Colonic mucosa (tissue), 4 donors: Measurements from ENCODE around the gene RAB1B. TPM values are rescaled to one million over a fixed set of nuclear protein-coding genes. Genes with fewer than 3 reads are reported as not detected.

Experiments used
- DNase-seq: peaks from one replicate; pipeline ENCODE4 v3.0.0-alpha.2; 2020
- H3K27ac ChIP-seq: fragments of 200-600 bp; one replicate; pipeline ENCODE4 v1.8.0; 2021
- H3K27me3 ChIP-seq: fragments of 200-600 bp; one replicate; pipeline ENCODE4 v1.8.0; 2021
- H3K36me3 ChIP-seq: fragments of 200-600 bp; one replicate; pipeline ENCODE4 v1.8.0; 2021
- H3K4me1 ChIP-seq: fragments of 200-600 bp; one replicate; pipeline ENCODE4 v1.8.0; 2021; ENCODE audit warnings: mild to moderate bottlenecking
- H3K4me3 ChIP-seq: fragments of 200-600 bp; one replicate; pipeline ENCODE4 v1.8.0; 2021
- H3K9ac ChIP-seq, 2 donors: one replicate each; pipeline ENCODE4 v1.7.0; 2013; ENCODE audit warnings: control low read depth in 2 of 2, low read depth in 2 of 2, low read length in 2 of 2
- H3K9me3 ChIP-seq: fragments of 200-600 bp; one replicate; pipeline ENCODE4 v1.8.0; 2021
- intact Hi-C: fragments of 100-400 bp; cut with DNase I; formaldehyde crosslinking; loops from one replicate; pipeline ENCODE4 v1.14.1; 2022
- total RNA-seq, 2 donors: library from RNA; stranded (reverse); fragmentation: NEBNext Ultra II Directional in 1 of 2; extraction: Animal tissue kit (Norgen Biotek cat#: 25700) in 1 of 2; gene quantifications; one replicate each; pipeline ENCODE4 v1.2.1, GENCODE V29; 2021
- TF ChIP-seq, protein P1 (sequence below): fragments of 200-600 bp; IDR thresholded peaks from one replicate; pipeline ENCODE4 v1.8.0; 2022; ENCODE audit warnings: antibody characterized with exemption, mild to moderate bottlenecking
- donor health status: healthy.
- donor health status: DM: no; HTN: no; CAD: no.
- donor health status: DM: no; HTN: no; CAD: no.

Gene RAB1B
- total RNA-seq, 2 donors from 2014 or later = 212 to 243 TPM

- Histone ChIP-seq H3K27ac (no peak overlapping the region), H3K36me3 (peaks cover 1% of the 10 kb centered on the region), H3K27me3 (no peaks in the 10 kb centered on the region), H3K4me1 (no peaks in the 10 kb centered on the region), H3K9ac (no peak overlapping the region), H3K4me3 (no peak overlapping the region), H3K9me3 (no peaks in the 10 kb centered on the region)
- TF ChIP-seq, protein P1, sequence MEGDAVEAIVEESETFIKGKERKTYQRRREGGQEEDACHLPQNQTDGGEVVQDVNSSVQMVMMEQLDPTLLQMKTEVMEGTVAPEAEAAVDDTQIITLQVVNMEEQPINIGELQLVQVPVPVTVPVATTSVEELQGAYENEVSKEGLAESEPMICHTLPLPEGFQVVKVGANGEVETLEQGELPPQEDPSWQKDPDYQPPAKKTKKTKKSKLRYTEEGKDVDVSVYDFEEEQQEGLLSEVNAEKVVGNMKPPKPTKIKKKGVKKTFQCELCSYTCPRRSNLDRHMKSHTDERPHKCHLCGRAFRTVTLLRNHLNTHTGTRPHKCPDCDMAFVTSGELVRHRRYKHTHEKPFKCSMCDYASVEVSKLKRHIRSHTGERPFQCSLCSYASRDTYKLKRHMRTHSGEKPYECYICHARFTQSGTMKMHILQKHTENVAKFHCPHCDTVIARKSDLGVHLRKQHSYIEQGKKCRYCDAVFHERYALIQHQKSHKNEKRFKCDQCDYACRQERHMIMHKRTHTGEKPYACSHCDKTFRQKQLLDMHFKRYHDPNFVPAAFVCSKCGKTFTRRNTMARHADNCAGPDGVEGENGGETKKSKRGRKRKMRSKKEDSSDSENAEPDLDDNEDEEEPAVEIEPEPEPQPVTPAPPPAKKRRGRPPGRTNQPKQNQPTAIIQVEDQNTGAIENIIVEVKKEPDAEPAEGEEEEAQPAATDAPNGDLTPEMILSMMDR = no peak
- intact Hi-C loops = no loop called here
- DNase-seq = no peak
Measured at GRCh38 chr11:66279092-66279734, 10.8 kb downstream of the RAB1B start.

- no peak for DNase-seq
- Histone ChIP-seq H3K27me3 (no peaks in the 10 kb centered on the region), H3K4me3 (no peak overlapping the region), H3K9ac (no peak overlapping the region), H3K27ac (no peak overlapping the region), H3K36me3 (no peaks in the 10 kb centered on the region), H3K9me3 (no peaks in the 10 kb centered on the region), H3K4me1 (no peaks in the 10 kb centered on the region)
- TF ChIP-seq, protein P1 = no peak
- intact Hi-C loops = no loop called here
Measured at GRCh38 chr11:66280428-66280827, 12.0 kb downstream of the RAB1B start.

GRCh38 chr11:66281001-66281400 is 12.6 kb downstream of the RAB1B start:
- H3K4me3 ChIP-seq = no peak overlapping the region
- no peak for DNase-seq
- H3K27ac ChIP-seq = no peak overlapping the region
- H3K9ac ChIP-seq = no peak overlapping the region
- H3K9me3 ChIP-seq = no peaks in the 10 kb centered on the region
- no peaks in the 10 kb centered on the region for H3K4me1 ChIP-seq
- TF ChIP-seq, protein P1 = no peak
- H3K36me3 ChIP-seq = no peaks in the 10 kb centered on the region
- H3K27me3 ChIP-seq = no peaks in the 10 kb centered on the region
- intact Hi-C loops = no loop called here

DNA sequence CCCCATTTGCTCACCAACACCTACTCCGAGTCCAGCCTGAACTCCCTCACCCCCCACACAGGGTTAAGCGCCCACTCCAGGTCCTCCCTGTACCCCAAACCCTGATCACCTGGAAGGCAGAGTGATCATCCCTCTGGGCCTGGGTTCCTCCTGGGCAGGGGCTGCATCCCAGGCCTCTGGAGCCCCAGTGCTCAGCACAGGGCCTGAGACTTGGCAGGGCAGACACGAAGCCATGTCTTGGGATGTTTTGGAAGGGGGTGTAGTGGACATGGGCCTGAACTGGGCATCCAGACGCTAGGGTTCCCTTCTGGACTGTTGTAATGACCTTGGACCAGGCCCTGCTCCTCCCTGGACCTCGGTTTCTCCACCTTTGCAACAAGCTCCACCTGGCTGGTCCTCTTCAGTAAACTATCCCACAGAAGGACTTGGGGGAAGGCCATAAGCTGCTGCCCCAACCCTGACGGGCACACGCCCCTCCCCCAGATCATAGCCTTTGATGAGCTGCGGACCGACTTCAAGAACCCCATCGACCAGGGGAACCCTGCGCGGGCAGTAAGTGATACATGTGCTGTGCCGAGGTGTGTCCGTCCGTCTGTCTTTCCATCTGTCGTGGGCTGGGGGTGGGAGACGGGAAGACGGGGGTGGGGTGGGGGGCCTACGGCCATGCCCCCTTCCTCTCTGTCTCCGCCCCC is 13.5 kb downstream of the RAB1B start:
- intact Hi-C loops = loop anchor here (2.0 kb wide), 1 partner anchor 59 kb away; no protein-coding TSS in a partner anchor
- no peak for DNase-seq
- Histone ChIP-seq H3K4me1 (no peaks in the 10 kb centered on the region), H3K27ac (no peak overlapping the region), H3K9me3 (no peaks in the 10 kb centered on the region), H3K4me3 (no peak overlapping the region), H3K36me3 (no peaks in the 10 kb centered on the region), H3K27me3 (no peaks in the 10 kb centered on the region), H3K9ac (no peak overlapping the region)
- TF ChIP-seq, protein P1 = no peak

DNA sequence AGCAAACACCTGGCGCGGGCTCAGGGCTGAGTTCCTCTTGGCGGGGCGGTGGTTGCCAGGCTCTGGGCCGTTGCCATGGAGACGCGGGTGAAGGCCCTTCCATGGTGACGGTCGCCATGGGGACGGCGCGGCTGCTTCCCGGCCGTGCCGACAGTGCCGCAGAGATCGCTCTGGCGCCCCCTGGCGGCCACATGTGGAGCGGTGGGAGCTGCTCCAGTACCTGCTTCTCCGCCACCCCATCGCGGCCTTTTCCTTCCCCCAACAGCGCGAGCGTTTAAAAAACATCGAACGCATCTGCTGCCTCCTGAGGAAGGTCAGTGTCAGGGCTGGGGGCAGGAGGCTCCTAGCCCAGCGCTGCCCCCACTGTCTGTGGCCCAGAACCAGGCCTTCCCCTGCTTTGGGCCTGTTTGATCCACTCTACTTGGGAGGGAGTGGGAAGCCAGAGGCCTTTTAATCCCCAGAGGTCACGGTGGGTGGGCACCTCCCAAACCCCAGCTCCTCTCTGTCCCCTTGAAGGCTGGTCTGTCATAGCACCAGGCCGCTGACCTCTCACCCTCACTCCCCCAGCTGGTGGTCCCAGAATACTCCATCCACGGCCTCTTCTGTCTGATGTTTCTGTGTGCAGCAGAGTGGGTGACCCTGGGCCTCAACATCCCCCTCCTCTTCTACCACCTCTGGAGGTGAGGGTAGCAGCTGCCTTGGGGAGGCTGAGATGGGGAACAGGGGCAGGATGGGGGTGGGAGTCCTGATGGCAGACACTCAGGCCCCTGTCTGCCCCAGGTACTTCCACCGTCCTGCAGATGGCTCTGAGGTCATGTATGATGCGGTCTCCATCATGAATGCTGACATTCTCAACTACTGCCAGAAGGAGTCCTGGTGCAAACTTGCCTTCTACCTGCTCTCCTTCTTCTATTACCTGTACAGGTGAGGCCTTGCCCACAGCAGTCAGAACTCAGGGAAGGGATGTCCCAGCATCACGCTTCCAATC is 14.3 kb downstream of the RAB1B start:
- intact Hi-C loops = loop anchor here (2.0 kb wide), 1 partner anchor 60 kb away; no protein-coding TSS in a partner anchor
- peak; percentile 98 for DNase-seq
- H3K4me1 ChIP-seq = peaks cover 2% of the 10 kb centered on the region
- peak overlapping the region in 1 of 2 donors; percentile 26 for H3K9ac ChIP-seq
- no peak overlapping the region for H3K4me3 ChIP-seq
- H3K9me3 ChIP-seq = no peaks in the 10 kb centered on the region
- no peaks in the 10 kb centered on the region for H3K27me3 ChIP-seq
- no peak overlapping the region for H3K27ac ChIP-seq
- no peaks in the 10 kb centered on the region for H3K36me3 ChIP-seq
- TF ChIP-seq, protein P1 = peak; percentile 95
